Vagina (tissue), 2 donors: Measurements from ENCODE around the gene RPS6KA2.

Source experiments
- CTCF ChIP-seq, 3 experiments: fragments of 450-650 bp in 2 of 3; fragments of 200-600 bp in 1 of 3; sonication (generic) in 1 of 3; IDR thresholded peaks; one replicate each; pipeline ENCODE4 v1.5.1; 2017 to 2019; ENCODE audit warnings: antibody characterized with exemption in 3 of 3, mild to moderate bottlenecking in 2 of 3, moderate library complexity in 2 of 3
- POLR2A ChIP-seq, 2 donors: fragments of 450-650 bp; IDR thresholded peaks; one replicate each; pipeline ENCODE4 v1.6.1; 2017; ENCODE audit warnings: antibody characterized with exemption in 2 of 2, mild to moderate bottlenecking in 2 of 2, moderate library complexity in 2 of 2
- POLR2AphosphoS5 ChIP-seq, 2 donors: sonication (generic); formaldehyde crosslinking; IDR thresholded peaks; one replicate each; pipeline ENCODE4 v1.9.0; 2017; ENCODE audit warnings: antibody characterized with exemption in 2 of 2, mild to moderate bottlenecking in 2 of 2, low read depth in 1 of 2; ENCODE audit not compliant: insufficient read depth in 1 of 2

- no peak for TF ChIP-seq POLR2A (IDR thresholded peaks at IDR 0.05)
- TF ChIP-seq CTCF (IDR thresholded peaks at IDR 0.05): no peak
- peak; percentile 23 to 84 for TF ChIP-seq POLR2AphosphoS5 (IDR thresholded peaks at IDR 0.05; ENCODE audit: insufficient read depth in 1 of 2, low read depth in 1 of 2)
These were observed 28.5 kb downstream of the RPS6KA2 start for GRCh38 chr6:166598441-166599138.
